Right renal pelvis (tissue), 4 donors: ENCODE data around the gene KRTDAP. TPM values are rescaled to one million over a fixed set of nuclear protein-coding genes. Genes with fewer than 3 reads are reported as not detected.

Source experiments
- DNase-seq, 4 donors: peaks; one replicate each; pipeline ENCODE4 v3.0.0-alpha.2; 2013; ENCODE audit warnings: low read depth in 4 of 4, low spot score in 3 of 4, missing footprints in 1 of 4
- polyA plus RNA-seq, 4 donors: library from polyadenylated mRNA; unstranded; fragments of 120-200 nt; gene quantifications; one replicate each; pipeline ENCODE4 v1.2.1, GENCODE V29; 2013; ENCODE audit not compliant: insufficient read length in 4 of 4

Gene KRTDAP
- polyA plus RNA-seq, 4 donors: 0.44 to 0.87 (median 0.63) TPM

GRCh38 chr19:35458192-35458591, 32.1 kb downstream of the KRTDAP start:
- no peak for DNase-seq

GRCh38 chr19:35457173-35457572, 33.1 kb downstream of the KRTDAP start:
- DNase-seq: no peak

GRCh38 chr19:35455616-35456201, 34.6 kb downstream of the KRTDAP start:
- no peak for DNase-seq

GRCh38 chr19:35454663-35455062, 35.6 kb downstream of the KRTDAP start:
- DNase-seq: no peak

- no peak for DNase-seq
Measured at GRCh38 chr19:35451338-35452096, 38.7 kb downstream of the KRTDAP start.

GRCh38 chr19:35449359-35450043, 40.8 kb downstream of the KRTDAP start:
- DNase-seq: no peak

GRCh38 chr19:35447606-35448469, 42.4 kb downstream of the KRTDAP start, which contains the start of gene FFAR2:
Gene FFAR2 (plus strand): TSS chr19:35448257. CDS start chr19:35449715, 1,458 bp downstream.
- DNase-seq: no peak

- DNase-seq: no peak
Measured at GRCh38 chr19:35445826-35446593, 44.3 kb downstream of the KRTDAP start.

GRCh38 chr19:35444735-35445134, 45.5 kb downstream of the KRTDAP start:
- no peak for DNase-seq

- no peak for DNase-seq
Measured at GRCh38 chr19:35442091-35442490, 48.2 kb downstream of the KRTDAP start.

- DNase-seq: no peak
Measured at GRCh38 chr19:35439921-35440320, 50.3 kb downstream of the KRTDAP start.

- DNase-seq: no peak
Measured at GRCh38 chr19:35438527-35438926, 51.7 kb downstream of the KRTDAP start.

GRCh38 chr19:35438096-35438495, 52.2 kb downstream of the KRTDAP start:
- no peak for DNase-seq

GRCh38 chr19:35437406-35437951, 52.8 kb downstream of the KRTDAP start:
- DNase-seq: no peak

Other genes with a start within 250 kb of the KRTDAP start
- gene LSR, start 241.5 kb downstream of the KRTDAP start, polyA plus RNA-seq: 10 to 100 TPM; 52.3 to 69.7 (median 52.8) TPM
- 100 to 1,000 TPM; 149 to 179 (median 162) TPM for gene USF2, start 221.5 kb downstream of the KRTDAP start, polyA plus RNA-seq
- under 1 TPM; 0.12 to 0.39 (median 0.18) TPM for gene HAMP, start 207.9 kb downstream of the KRTDAP start, polyA plus RNA-seq
- gene MAG, start 198.3 kb downstream of the KRTDAP start, polyA plus RNA-seq: 10 to 100 TPM in 1 of 4 donors, 1 to 10 TPM in 3; 2.4 to 13.5 (median 2.8) TPM
- gene CD22, start 161.3 kb downstream of the KRTDAP start, polyA plus RNA-seq: 10 to 100 TPM in 2 of 4 donors, 1 to 10 TPM in 2; 6.6 to 31.5 (median 9.0) TPM
- under 1 TPM; 0.22 to 0.57 (median 0.33) TPM for gene FFAR1, start 142.6 kb downstream of the KRTDAP start, polyA plus RNA-seq
- under 1 TPM in 3 of 4 donors, not detected in 1; 0.10 to 0.30 (median 0.25) TPM for gene FFAR3, start 132.0 kb downstream of the KRTDAP start, polyA plus RNA-seq
- gene GPR42, start 119.4 kb downstream of the KRTDAP start, polyA plus RNA-seq: not detected
- under 1 TPM; 0.21 to 0.37 (median 0.33) TPM for gene FFAR2, start 42.2 kb downstream of the KRTDAP start, polyA plus RNA-seq
- gene DMKN, start 23.2 kb upstream of the KRTDAP start, polyA plus RNA-seq: 10 to 100 TPM; 76.2 to 91.6 (median 82.7) TPM
- under 1 TPM in 2 of 4 donors, not detected in 2; 0.04 to 0.14 TPM for gene SBSN, start 37.8 kb upstream of the KRTDAP start, polyA plus RNA-seq
- gene GAPDHS, start 43.0 kb upstream of the KRTDAP start, polyA plus RNA-seq: not detected
- 100 to 1,000 TPM in 1 of 4 donors, 10 to 100 TPM in 3; 87.8 to 113 (median 90.9) TPM for gene TMEM147, start 55.2 kb upstream of the KRTDAP start, polyA plus RNA-seq
- gene ATP4A, start 73.2 kb upstream of the KRTDAP start, polyA plus RNA-seq: under 1 TPM in 2 of 4 donors, not detected in 2; 0.05 to 0.10 TPM
- not detected for gene PMIS2, start 95.7 kb upstream of the KRTDAP start, polyA plus RNA-seq
- gene HAUS5, start 122.3 kb upstream of the KRTDAP start, polyA plus RNA-seq: 10 to 100 TPM; 26.6 to 28.5 (median 27.3) TPM
- gene RBM42, start 138.6 kb upstream of the KRTDAP start, polyA plus RNA-seq: 10 to 100 TPM; 57.9 to 94.9 (median 60.8) TPM
- 1 to 10 TPM; 1.6 to 3.1 (median 1.7) TPM for gene ETV2, start 151.3 kb upstream of the KRTDAP start, polyA plus RNA-seq
- 100 to 1,000 TPM; 306 to 370 (median 344) TPM for gene COX6B1, start 157.9 kb upstream of the KRTDAP start, polyA plus RNA-seq
- gene UPK1A, start 176.1 kb upstream of the KRTDAP start, polyA plus RNA-seq: 10 to 100 TPM in 3 of 4 donors, 1 to 10 TPM in 1; 1.6 to 48.7 (median 31.6) TPM
- under 1 TPM in 3 of 4 donors, not detected in 1; 0.37 to 0.51 (median 0.42) TPM for gene ZBTB32, start 214.1 kb upstream of the KRTDAP start, polyA plus RNA-seq
- 10 to 100 TPM; 28.1 to 36.6 (median 31.8) TPM for gene KMT2B, start 227.5 kb upstream of the KRTDAP start, polyA plus RNA-seq